Pulmonary artery endothelial cell (primary cell): Measurements from ENCODE around the gene PROX1. TPM values are rescaled to one million over a fixed set of nuclear protein-coding genes. Genes with fewer than 3 reads are reported as not detected.
A peak's percentile ranks its signal among the peaks of the same experiment; 100 is the strongest.

Source experiments
- DNase-seq: peaks from one replicate; pipeline ENCODE4 v3.0.0-alpha.2; 2011; ENCODE audit warnings: low read depth, low spot score
- total RNA-seq: library from RNA; depleted of rRNA; stranded (reverse); fragments of >200 nt; gene quantifications from 2 replicates; pipeline ENCODE4 v1.2.3, GENCODE V29; 2014

PROX1 gene
- total RNA-seq, 1 donor from 2014 or later: 0.46 TPM

DNA sequence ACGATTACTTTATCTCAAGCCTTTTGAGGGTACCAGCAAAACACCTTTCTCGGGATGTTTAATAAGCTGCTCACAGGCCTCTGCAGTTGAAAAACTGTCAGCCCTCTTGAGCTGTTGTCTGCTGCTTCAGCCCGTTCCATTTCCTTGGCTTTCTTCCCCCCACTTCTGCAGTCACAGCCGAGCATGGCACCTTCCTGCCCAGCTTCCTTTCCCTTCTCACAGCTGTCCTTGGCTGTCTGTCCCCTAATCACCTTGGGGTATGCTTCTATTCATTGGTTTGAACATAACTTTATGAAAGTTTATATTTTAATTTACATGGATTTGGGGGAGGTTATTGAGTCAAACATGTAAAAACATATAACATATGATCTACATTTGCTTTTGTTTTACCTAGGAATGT lies 6.9 kb upstream of the PROX1 start:
- no peak for DNase-seq

DNA sequence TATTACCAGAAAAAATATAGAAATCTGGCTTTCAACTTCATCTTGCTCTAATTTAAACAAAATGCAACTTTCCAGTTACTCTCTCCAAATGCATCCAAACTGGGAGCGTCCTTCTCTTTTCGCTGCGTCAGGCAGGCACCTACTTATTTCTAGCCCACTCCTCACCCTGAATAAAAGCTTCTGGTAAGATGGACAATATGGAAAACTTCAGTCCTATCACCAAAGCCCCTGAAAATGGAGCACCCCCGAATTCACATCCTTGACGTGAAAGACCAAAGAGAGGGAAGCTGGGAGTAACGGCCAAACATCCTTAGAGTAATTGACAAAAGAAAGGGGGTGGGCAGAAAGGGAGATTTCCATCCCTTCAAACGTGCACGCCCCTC lies 5.5 kb upstream of the PROX1 start:
- no peak for DNase-seq

DNA sequence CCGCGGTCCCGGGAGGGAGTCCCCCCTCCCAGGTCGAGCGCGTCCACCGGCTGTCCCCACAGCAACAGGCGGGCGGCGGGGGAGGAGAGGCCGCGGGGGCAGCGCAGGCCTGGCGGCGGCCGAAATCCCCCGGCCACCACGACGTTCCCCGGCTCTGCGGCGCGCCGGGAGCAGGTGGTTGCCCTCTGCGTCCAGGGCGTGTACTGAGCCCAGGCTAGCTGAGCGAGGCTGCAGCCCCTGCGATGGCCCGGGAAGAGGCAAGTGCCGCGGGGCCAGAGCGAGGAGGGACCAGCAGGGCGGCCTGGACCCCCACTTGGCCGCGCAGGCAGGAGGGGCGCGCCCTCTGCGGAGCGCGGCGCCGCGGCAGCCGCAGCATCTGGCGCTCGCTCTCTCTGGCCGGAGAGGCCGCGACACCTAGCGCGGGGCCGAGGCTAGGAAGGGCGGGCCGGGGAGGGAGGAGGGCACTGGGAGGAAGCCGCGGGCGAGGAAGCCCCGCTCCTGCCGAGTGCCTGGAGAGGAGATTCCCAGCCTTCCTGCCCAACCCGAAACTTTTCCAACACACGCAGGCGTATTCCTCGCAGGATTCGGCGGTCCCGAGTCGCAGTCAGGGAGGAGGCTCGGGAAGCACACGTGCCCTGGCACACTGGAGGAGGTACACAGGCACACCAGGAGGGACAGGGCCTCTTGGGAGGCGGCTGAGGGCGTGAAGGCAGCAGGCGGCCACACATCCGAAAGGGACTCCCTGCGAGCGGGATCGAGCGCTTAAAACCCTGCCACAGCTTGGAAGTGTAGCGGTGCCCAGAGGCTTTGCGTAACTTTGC lies 4.9 kb upstream of the PROX1 start:
- no peak for DNase-seq

DNA sequence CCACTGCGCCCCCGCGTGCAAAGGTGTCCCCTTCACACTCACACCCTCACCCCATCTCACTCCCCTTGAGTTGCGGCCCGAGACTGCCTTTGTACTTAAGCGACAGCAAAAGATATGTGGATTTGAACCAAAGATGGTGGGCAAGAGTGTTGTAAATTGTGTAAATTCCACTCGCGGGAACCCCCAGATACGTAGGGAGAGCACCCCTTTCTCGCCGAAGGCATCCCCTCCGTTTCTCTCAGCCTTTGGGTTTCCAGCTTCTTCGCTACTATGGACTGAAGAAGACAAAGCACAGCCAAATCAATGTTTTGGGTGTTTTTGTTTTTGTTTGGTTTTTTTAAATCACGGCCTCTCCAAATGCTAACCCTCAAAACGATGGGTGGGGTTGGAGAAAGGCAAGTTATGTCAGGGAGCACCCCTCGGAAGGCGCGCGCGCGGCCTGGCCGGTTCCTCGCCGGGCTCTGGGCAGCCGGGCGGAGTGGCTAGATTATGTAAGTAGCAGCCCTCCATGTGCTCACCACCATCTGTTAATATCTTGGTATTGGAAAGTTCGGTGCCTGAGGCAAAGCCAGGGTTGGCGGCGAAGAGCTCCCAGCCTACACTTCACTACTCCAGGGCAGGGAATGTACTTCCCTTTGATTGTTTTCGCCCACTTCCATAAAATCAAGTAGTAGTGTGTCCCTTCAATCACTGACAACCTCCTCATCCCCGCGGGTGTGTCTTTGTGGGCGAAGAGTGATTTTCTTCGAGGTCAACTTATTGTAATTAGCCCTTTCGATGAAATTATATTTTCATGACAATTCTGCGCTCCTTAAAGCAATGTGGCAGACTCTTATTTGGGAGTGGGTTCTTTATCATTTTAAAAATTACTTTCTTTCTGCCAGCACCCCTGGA lies 4.0 kb upstream of the PROX1 start:
- DNase-seq: no peak

DNA sequence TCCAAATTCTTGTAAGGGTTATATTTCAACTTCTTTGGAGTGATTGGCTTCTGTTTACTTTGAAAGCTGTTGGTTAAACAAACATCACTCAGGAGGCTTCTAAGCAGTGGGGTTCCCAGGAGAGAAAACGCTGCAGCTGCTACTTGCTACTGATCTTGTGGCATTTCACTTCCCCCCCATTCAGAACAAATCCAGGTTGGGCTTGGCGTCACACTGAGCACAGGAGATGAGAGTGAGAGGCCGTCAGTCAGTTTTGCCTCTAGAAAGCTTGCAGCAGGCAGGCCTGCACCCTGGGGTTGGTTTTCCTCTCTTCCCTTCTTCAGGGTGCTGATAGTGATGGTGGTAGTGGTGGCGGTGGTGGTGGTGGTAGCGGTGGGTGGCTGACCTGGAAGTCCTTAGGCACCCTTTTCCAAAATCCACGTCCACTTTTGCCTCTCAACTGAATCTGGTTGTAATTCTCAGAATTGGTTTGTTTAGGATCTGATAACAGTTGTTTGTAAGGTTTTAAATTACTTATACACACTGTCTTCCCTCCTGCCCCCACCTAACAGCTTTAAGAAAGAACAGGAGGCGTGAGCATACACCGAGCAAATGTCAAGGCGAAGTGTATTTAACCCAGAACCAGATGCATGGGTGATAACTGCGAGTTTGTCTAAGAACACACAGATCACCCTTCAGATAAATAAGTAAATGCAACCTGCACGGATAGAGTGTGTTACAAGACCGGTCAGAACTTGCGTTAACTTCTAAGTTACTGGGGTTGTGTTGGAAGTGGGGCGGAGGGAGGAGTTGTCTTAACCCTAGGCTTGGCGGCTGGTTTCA lies 3.2 kb upstream of the PROX1 start:
- DNase-seq: no peak

DNA sequence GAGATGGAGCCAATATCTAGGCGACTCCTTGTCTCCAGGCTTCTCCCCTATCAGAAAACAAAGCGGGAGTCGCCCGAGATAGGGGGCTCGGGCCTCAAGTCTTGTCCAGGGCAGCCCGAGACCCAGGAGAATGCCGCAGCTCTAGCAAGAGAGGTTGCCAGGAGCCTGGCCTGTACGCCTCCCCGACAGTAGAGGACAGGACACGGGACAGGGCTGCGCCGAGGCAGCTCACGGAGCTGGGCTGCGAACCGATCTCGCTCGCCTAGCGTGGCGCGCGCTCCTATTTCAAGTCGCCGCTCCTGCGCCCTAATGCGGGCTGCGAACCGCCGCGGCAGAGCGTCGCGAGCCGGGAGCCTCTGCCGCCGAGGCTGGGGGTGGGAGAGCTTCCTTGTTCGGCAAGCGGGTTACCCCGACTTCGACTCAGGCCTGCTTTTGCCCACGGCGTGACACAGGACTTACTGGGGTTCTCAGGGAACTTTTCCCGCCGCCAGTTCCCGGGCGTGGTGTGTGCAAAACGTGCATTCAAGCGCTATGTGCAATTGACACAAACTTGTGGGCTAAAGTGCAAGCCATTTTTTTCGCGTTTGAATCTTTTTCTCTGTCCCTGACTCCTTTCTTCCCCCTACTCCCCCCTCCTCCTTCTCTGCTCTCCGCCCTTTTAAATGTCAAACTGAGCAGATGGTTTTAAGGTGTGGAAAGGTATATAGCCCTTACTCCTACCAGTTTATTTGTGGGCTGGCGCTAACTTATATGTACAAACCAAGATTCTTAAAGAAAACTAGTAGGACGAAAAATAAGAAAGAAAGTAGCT lies 2.4 kb upstream of the PROX1 start:
- no peak for DNase-seq

DNA sequence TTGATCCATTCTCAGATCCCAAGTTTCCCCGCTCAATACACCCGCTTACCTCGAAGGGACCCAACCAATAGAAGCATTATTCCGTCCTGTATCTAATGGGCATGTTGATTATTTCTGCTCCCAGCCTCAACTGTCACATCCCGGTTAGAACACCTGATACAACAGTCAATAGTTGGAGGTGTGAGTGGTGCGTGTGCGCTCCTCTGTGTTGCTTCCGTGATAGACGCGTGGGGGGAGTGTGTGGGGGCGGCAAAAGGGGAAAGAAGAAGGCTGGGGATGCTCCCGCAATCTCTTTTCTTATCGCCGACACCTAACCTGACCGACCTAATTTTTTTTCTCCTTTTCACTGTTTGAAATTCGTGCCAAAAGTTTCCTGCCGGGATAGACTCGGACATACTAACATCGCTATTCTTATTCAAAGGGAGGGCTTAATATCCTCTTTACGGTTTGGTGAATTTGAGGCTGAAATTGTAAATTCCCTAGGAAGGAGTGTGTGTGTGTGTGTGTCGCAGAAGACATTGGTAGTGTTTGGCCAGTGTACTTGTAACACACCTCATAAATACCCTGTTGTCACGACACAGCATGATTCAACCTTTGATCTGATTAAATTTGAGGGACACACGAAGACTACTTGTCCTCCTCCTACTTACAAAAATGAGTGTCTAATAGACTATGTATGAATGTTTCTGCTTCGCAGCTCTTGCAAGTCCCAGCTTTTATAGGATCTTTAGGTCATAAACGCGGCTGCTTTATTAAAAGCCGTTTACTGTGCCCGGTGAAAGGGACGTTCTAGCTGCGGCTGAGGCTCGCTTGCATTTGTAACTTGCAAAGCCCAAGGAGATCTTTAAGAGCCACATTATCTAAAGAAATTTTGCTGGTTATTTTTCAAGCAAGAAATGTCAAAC lies 1.5 kb upstream of the PROX1 start:
- no peak for DNase-seq

DNA sequence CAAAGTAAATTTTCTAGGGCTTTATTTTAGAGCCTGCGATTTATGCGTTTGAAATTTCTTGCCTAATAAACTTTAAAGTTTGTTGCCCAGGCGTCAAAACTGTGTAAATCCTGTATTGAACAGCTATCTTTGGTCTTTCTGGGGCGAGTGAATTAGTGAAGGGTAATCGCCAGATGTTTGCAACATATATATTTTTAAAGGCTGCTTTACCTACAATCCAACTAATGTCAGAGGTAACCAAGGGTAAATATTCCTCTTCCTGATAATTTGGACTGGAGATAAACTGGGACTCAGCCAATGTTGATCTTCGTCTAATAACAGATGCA lies 885 bp upstream of the PROX1 start:
- no peak for DNase-seq

DNA sequence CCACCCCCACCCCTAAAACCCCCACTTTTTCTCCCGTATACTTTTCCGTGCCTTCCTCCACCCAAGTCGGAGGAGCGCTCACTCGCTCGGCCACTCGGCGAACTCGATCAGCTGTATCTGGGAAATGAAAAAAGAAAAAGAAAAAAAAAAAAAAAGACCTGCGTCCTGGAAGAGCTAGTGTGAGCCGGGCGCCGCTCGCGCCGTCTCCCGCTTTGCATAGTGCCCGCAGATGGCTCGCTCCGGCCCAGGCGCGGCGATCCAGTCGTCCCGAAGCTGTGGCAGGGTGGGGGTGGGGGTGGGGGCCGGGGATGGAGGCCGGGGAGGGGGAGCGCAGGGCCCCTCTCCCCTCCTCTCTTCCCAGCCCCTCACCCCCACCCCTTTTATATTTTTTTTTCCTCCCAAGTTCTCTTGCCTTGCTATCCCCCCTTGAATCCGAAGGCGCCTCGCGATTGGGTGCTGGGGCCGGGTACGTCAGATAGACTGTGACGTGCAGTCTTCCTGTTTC lies 299 bp upstream of the PROX1 start:
- peak; percentile 80 for DNase-seq

DNA sequence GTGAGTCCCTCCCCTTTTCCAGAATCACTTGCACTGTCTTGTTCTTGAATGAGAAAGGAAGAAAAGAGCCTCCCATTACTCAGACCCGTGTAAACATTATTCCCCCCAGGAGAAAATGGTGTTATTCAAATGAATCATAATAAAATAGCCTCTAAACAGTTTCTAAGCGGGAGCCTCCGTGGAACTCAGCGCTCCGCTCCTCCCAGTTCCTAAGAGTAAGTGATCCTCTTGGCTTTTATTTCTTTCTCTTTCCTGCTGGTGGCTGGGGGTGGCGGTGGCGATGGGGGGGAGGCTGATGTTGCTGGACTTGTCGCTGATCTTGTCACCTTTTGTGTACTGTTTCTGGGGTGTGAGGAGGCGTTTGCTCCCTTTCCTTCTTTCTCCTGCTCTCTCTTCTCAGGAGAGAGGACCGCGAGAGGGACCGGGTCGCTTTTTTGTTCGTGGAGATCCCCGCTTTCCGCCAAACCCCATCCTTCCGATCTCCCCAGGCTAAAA lies 781 bp downstream of the PROX1 start:
- no peak for DNase-seq

DNA sequence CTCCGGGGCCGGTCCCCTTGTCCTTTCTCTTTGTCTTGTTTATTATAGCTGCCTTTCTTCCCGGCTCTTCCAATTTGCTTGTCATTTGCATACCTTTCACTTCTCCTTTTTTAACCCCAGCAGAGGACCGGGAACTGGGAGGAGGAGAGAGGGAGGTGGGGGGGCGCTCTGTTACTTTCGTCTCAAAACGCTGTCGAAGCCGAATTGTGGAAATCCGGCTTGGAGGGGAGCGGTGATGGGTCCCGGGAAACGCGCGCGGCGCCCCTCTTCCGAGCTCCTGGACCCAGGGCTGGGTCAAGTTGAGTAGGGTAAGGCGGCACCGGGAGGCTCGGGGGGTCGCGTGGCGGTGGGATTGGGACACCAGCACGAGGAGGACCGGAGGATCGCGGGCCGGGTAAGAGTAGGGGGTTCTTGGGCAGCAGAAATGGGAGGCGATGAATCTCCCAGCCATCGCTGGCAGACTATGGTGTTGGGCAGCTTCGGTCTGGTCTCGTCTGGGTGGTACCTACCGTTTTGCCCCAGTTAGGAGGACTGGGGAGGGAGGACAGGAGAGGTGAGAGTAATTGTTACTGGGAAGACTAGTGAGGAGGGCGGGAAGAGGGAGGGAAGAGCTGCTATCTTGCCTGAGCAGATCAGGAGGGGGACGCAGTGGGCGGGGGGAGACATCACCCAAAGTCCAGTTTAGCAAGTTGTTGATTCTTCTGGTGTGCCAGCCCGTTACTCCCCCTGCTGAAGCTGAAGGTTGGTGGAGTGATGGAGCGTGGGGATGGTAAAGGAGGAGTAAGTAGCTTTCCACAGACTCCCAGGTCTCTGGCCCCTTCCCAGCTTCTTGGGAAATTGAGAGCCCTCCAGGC lies 1.5 kb downstream of the PROX1 start:
- DNase-seq: no peak

DNA sequence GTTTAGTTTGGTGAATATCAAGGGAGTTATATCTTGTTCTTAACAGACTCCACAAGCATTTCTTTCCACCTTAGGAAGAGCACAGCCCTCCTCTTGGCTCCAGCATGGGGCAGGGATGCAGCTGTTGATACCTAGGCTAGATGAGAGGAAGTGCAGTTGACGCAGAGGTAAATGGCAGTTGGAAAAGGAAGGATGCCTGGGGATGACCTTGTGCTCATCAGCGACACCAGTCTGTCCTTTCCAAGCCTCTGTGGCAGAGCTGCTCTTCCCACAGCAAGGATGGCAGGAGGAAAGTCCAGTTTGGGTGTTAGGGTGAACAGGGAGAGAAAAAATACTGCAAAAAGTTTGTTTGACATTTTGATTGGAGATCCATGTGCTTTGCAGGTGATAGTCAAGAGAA lies 6.2 kb downstream of the PROX1 start:
- no peak for DNase-seq

DNA sequence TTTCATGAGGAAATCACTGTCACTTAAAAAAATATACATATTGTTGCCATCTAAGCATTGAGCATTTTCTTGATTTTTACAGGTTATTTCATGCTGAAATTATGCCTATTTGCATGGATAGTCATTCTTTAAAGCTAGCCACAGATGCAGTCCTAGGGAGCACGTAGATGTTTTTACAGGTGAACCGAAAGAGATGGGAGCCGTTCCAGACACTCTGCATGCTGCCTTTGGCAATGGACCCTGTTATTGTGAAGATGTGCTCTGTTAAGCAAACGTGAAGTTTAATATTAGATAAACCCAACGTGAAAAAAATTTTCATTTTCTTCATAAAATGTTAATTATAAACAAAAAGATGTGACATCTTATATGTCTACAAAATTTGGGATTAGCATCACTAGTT lies 7.1 kb downstream of the PROX1 start:
- no peak for DNase-seq

DNA sequence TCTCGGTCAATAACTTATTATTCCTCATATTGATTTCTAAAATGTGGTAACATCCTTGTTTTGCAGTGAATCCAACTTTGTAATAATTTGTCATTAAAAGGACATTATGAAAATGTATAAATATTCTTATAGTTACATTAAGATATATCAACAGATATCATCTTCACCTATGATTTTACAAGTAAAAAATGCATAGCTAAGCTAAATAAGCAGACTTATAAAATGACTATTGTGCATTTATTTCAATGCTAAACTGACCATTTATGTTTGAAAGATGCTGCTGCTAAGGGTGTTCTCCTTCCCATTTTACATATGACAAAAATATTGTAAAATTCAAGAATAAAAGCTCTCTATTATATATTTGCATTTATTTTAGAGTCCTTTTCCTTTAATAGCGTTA lies 7.8 kb downstream of the PROX1 start:
- DNase-seq: no peak

DNA sequence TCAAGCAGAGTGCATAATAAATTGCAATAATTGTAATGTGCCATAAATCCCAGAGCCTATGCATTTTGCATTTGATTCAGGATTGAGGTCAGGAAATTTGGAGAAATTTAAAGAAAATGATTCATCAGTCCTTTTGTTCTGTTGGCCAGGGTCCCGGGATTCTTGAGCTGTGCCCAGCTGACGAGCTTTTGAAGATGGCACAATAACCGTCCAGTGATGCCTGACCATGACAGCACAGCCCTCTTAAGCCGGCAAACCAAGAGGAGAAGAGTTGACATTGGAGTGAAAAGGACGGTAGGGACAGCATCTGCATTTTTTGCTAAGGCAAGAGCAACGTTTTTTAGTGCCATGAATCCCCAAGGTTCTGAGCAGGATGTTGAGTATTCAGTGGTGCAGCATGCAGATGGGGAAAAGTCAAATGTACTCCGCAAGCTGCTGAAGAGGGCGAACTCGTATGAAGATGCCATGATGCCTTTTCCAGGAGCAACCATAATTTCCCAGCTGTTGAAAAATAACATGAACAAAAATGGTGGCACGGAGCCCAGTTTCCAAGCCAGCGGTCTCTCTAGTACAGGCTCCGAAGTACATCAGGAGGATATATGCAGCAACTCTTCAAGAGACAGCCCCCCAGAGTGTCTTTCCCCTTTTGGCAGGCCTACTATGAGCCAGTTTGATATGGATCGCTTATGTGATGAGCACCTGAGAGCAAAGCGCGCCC lies 8.7 kb downstream of the PROX1 start:
- no peak for DNase-seq

DNA sequence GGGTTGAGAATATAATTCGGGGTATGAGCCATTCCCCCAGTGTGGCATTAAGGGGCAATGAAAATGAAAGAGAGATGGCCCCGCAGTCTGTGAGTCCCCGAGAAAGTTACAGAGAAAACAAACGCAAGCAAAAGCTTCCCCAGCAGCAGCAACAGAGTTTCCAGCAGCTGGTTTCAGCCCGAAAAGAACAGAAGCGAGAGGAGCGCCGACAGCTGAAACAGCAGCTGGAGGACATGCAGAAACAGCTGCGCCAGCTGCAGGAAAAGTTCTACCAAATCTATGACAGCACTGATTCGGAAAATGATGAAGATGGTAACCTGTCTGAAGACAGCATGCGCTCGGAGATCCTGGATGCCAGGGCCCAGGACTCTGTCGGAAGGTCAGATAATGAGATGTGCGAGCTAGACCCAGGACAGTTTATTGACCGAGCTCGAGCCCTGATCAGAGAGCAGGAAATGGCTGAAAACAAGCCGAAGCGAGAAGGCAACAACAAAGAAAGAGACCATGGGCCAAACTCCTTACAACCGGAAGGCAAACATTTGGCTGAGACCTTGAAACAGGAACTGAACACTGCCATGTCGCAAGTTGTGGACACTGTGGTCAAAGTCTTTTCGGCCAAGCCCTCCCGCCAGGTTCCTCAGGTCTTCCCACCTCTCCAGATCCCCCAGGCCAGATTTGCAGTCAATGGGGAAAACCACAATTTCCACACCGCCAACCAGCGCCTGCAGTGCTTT lies 9.4 kb downstream of the PROX1 start:
- DNase-seq: no peak

DNA sequence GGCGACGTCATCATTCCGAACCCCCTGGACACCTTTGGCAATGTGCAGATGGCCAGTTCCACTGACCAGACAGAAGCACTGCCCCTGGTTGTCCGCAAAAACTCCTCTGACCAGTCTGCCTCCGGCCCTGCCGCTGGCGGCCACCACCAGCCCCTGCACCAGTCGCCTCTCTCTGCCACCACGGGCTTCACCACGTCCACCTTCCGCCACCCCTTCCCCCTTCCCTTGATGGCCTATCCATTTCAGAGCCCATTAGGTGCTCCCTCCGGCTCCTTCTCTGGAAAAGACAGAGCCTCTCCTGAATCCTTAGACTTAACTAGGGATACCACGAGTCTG lies 10.0 kb downstream of the PROX1 start:
- DNase-seq: no peak

DNA sequence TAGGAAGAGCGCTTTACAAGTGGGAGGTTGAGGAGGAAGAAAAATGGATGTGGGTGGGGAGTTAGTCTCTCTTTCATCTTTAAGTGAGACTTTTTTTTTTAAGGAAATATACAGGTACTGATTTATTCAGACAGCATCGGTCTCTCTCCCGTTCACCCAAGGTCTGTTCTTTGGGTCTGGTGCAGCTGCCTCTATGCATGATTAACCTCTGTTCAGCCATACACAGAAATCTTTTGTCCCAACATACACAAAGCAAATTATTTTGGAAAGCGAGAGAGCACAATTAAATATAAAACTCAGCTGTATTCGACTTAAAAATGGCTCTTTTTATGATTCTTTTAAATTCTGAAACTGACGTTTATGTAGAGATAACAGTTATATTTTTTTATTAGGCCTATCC lies 11.0 kb downstream of the PROX1 start:
- no peak for DNase-seq
